ENCODE measurements around the gene NAA38. TPM values are rescaled to one million over a fixed set of nuclear protein-coding genes. Genes with fewer than 3 reads are reported as not detected.

Gene NAA38
- total and polyA plus RNA-seq, 7 donors = 60.8 to 148 (median 95.4) TPM

DNA sequence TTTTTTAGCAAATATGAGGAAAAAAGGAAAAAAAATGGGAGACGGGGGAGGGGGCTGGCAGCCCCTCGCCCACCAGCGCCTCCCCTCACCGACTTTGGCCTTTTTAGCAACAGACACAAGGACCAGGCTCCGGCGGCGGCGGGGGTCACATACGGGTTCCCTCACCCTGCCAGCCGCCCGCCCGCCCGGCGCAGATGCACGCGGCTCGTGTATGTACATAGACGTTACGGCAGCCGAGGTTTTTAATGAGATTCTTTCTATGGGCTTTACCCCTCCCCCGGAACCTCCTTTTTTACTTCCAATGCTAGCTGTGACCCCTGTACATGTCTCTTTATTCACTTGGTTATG lies 3.7 kb downstream of the NAA38 start:
- intact Hi-C loops (cut with DNase I) = loop anchor here in 1 of 2 donors (5.0 kb wide), 1 partner anchor 111 kb away; no protein-coding TSS in a partner anchor
- DNase-seq (peak in 1 of 2 donors; percentile 54), ATAC-seq (no peak)
- Histone ChIP-seq H3K9me3 (no peaks in the 10 kb centered on the region), H3K36me3 (ENCODE audit: insufficient read depth in 1 of 2, low read depth in 1 of 2) (peaks cover 8 to 57% of the 10 kb centered on the region in 2 donors), H3K27me3 (ENCODE audit: insufficient read depth in 3 of 3, low read length in 2 of 3) (no peaks in the 10 kb centered on the region), H3K4me1 (peaks cover 24% of the 10 kb centered on the region), H3K4me3 (peak overlapping the region; percentile 86), H3K27ac (peak overlapping the region; percentile 30)
- TF ChIP-seq, protein P1, sequence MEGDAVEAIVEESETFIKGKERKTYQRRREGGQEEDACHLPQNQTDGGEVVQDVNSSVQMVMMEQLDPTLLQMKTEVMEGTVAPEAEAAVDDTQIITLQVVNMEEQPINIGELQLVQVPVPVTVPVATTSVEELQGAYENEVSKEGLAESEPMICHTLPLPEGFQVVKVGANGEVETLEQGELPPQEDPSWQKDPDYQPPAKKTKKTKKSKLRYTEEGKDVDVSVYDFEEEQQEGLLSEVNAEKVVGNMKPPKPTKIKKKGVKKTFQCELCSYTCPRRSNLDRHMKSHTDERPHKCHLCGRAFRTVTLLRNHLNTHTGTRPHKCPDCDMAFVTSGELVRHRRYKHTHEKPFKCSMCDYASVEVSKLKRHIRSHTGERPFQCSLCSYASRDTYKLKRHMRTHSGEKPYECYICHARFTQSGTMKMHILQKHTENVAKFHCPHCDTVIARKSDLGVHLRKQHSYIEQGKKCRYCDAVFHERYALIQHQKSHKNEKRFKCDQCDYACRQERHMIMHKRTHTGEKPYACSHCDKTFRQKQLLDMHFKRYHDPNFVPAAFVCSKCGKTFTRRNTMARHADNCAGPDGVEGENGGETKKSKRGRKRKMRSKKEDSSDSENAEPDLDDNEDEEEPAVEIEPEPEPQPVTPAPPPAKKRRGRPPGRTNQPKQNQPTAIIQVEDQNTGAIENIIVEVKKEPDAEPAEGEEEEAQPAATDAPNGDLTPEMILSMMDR (IDR thresholded peaks at IDR 0.05) = no peak
- WGBS, 3 donors = 76 to 81% (median 78%) methylated on average over 21 of the region's 21 CpGs

DNA sequence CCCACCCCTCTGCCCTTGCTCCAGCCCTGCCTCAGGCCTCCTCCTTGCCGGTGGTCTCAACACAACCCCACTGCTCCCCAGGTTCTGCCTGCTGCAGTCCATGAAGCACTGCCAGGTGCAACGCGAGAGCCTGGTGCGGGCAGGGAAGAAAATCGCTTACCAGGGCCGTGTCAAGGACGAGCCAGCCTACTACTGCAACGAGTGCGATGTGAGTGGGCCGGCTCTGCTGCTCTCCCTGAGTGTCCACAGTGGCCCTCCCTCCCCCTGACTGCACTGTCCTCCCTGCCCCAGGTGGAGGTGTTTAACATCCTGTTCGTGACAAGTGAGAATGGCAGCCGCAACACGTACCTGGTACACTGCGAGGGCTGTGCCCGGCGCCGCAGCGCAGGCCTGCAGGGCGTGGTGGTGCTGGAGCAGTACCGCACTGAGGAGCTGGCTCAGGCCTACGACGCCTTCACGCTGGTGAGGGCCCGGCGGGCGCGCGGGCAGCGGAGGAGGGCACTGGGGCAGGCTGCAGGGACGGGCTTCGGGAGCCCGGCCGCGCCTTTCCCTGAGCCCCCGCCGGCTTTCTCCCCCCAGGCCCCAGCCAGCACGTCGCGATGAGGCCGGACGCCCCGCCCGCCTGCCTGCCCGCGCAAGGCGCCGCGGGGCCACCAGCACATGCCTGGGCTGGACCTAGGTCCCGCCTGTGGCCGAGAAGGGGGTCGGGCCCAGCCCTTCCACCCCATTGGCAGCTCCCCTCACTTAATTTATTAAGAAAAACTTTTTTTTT lies 4.3 kb downstream of the NAA38 start:
- ATAC-seq = no peak
- Histone ChIP-seq H3K4me3 (peak overlapping the region; percentile 86), H3K27ac (peak overlapping the region; percentile 30), H3K4me1 (peaks cover 19% of the 10 kb centered on the region), H3K9me3 (no peaks in the 10 kb centered on the region), H3K36me3 (ENCODE audit: insufficient read depth in 1 of 2, low read depth in 1 of 2) (peaks cover 8 to 61% of the 10 kb centered on the region in 2 donors), H3K27me3 (ENCODE audit: insufficient read depth in 3 of 3, low read length in 2 of 3) (no peaks in the 10 kb centered on the region)
- TF ChIP-seq, protein P1 (IDR thresholded peaks at IDR 0.05) = no peak
- intact Hi-C loops (cut with DNase I) = loop anchor here in 1 of 2 donors (5.0 kb wide), 1 partner anchor 111 kb away; no protein-coding TSS in a partner anchor
- DNase-seq = peak in 1 of 2 donors; percentile 56
- 68 to 75% (median 71%) methylated on average over 42 to 51 of the region's 51 CpGs for WGBS, 3 donors

- intact Hi-C loops (cut with DNase I) = loop anchor here in 1 of 2 donors (5.0 kb wide), 1 partner anchor 110 kb away; no protein-coding TSS in a partner anchor
- Histone ChIP-seq H3K4me1 (peaks cover 19% of the 10 kb centered on the region), H3K27me3 (ENCODE audit: insufficient read depth in 3 of 3, low read length in 2 of 3) (no peaks in the 10 kb centered on the region), H3K27ac (peak overlapping the region; percentile 23), H3K36me3 (ENCODE audit: insufficient read depth in 1 of 2, low read depth in 1 of 2) (peaks cover 10 to 69% of the 10 kb centered on the region in 2 donors), H3K9me3 (no peaks in the 10 kb centered on the region), H3K4me3 (peak overlapping the region; percentile 8)
- TF ChIP-seq, protein P1 (IDR thresholded peaks at IDR 0.05) = no peak
- DNase-seq = peak in 1 of 2 donors; percentile 58
- WGBS, 3 donors = 67 to 74% (median 70%) methylated on average over 20 of the region's 20 CpGs
- no peak for ATAC-seq
These were observed 5.1 kb downstream of the NAA38 start for GRCh38 chr17:7852262-7852670.

DNA sequence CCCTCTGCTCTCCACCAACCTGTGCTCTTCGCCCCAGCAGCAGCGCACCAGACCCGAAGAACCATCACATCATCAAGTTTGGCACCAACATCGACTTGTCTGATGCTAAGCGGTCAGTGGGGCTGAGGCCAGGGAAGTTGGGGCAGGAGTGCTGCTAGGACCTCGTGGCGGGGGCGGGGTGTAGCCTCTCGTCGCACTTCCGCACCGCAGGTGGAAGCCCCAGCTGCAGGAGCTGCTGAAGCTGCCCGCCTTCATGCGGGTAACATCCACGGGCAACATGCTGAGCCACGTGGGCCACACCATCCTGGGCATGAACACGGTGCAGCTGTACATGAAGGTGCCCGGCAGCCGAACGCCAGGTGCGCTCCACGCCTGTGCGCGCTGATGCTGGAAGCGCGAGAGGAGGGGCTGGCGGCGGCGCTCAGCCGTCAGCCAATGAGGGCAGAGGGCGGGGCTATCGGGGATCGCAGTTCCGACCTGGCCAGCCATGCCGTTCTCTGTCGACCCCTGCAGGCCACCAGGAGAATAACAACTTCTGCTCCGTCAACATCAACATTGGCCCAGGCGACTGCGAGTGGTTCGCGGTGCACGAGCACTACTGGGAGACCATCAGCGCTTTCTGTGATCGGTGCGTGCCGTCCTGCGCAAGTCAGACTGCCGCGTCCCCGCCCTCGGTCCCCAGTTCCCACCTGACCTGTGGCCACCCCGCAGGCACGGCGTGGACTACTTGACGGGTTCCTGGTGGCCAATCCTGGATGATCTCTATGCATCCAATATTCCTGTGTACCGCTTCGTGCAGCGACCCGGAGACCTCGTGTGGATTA lies 5.7 kb downstream of the NAA38 start:
- peak; percentile 80 to 86 (median 86) for ATAC-seq
- Histone ChIP-seq H3K4me3 (peak overlapping the region; percentile 22), H3K27me3 (ENCODE audit: insufficient read depth in 3 of 3, low read length in 2 of 3) (no peaks in the 10 kb centered on the region), H3K36me3 (ENCODE audit: insufficient read depth in 1 of 2, low read depth in 1 of 2) (peaks cover 10 to 74% of the 10 kb centered on the region in 2 donors), H3K4me1 (peaks cover 19% of the 10 kb centered on the region), H3K9me3 (no peaks in the 10 kb centered on the region), H3K27ac (peak overlapping the region; percentile 23)
- TF ChIP-seq, protein P1 (IDR thresholded peaks at IDR 0.05) = peak; percentile 99
- intact Hi-C loops (cut with DNase I) = loop anchor here (2.0 to 5.0 kb wide), 3 partner anchors 17 to 109 kb away; partner anchors contain the start of gene KDM6B (in 1 of the 2)
- WGBS, 3 donors = 20 to 21% (median 21%) methylated on average over 58 to 60 of the region's 60 CpGs
- peak; percentile 90 to 96 for DNase-seq
